Left renal pelvis (tissue), 4 donors: ENCODE measurements around the gene ARHGEF40. TPM values are rescaled to one million over a fixed set of nuclear protein-coding genes. Genes with fewer than 3 reads are reported as not detected.
A peak's percentile ranks its signal among the peaks of the same experiment; 100 is the strongest.

Experiments used
- DNase-seq, 4 donors: peaks; one replicate each; pipeline ENCODE4 v3.0.0-alpha.2; 2013; ENCODE audit warnings: low read depth in 4 of 4, low spot score in 3 of 4
- polyA plus RNA-seq, 4 donors: library from polyadenylated mRNA; unstranded; fragments of 120-200 nt; gene quantifications; one replicate each; pipeline ENCODE4 v1.2.1, GENCODE V29; 2013; ENCODE audit not compliant: insufficient read length in 4 of 4

ARHGEF40 gene
- polyA plus RNA-seq, 4 donors = 65.7 to 87.7 (median 73.2) TPM

DNA sequence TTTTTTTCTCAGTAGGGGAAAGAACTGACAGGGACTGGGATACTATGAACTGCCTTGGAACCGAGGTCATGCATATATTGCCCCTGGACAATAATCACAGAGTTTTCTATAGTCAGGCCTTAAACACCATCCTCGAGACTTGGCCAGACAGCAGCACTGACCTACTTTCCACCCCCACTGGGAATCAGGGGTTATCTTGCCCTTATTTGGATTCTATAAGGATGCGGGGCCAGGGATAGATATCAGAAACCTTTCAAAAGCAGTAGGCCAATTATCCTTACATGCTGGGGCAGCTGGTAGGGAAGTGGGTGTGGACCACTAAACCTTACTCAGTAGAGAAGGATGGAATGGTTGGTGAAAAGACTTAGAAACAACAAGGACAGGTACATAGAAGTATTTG lies 26.3 kb downstream of the ARHGEF40 start:
- DNase-seq = no peak

DNA sequence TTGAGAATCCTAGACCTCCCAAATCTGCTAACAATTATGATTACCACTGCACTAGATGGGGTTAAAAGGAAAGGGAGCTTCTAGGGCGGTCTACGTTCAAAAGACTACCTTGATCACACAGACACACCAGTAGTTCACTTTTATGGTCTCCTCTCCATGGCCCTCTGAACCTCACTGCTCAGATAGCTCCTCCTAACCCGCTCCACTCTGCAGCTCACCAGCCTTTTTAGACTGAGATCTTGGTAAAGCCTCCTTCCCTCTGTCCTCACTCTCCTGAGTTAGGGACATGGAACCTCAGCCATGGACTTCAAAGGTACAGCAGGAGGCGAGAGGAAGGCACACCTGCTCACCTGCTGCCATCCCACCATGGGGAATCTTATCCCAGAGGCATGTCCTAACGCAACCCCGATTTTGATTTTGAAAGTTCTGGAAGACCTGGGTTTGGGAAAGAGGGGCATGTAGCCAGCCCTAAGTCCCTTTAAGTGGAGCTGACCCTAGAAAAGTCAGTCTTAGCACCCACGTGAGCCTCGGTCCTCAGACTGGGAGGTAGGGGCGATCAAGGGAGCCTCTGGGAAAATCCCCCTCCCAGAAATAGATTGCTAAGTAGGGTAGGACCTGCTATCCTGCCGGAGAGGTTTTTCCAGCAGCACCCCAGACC lies 27.0 kb downstream of the ARHGEF40 start:
- DNase-seq = no peak

DNA sequence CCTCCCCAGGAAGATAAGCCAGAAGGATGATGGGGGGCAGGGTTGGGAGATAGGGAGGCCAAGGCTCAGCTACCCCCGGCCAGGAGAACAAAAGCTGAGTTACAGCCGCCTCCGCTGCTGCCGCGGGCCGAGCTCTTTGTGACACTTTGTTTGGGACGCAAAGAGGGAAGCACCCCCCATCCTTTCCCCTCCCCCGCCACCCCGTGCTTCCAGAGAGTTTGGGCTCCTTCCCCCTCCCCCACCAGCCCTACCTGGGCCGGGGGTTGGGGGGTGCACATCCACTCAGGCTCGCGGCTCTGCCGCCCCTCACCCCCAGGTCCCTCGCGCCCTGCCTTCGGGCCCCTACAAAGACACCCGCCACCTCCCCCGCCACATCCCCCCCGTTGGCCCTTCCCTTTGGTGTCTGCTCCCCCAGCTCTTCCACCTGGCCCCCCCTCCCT lies 27.6 kb downstream of the ARHGEF40 start:
- DNase-seq = no peak

DNA sequence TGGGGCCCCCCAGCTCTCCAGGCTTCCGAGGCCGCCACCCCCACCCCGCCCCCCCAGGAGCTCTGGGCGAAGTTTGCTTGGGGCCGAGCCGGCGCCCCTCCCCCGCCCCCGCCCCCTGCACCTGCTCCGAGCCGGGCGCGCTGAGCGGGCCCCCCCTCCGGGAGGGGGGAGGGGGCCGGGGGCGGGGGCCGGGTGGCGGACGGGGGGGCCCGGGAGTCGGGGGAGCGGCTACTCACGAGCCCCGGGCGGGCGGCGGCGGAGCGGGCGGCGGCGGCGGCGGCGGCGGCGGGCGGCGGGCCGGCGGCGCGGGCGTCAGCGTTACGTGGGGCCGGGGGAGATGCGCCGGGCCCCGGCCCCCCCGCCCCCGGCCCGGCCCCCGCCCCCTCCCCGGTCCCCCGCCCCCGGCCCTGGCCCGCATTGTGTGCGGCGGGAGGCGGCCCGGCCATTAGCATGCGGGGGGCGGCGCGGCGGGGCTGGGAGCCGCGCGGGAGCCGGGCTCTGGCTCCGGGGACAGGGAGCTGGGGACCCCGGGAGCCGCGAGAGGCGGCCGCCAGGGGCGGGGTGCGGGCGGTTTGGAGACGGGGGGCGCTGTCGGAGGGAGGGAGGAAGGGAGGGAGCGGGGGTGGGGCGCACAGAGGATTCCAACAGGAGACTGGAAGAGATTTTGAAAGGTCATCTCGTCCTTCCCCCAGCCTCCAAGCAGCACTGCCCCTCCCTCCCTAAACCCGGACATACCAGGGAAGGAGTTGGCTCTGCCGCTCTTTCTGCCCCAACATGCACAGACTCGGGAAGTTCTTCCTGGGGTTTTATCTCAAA lies 28.2 kb downstream of the ARHGEF40 start, which contains the start of gene ZNF219:
ZNF219 (minus strand) TSS at position 580 of the 816 bp plus-strand sequence. CDS start 5,064 bp downstream, outside the sequence.
- no peak for DNase-seq

DNA sequence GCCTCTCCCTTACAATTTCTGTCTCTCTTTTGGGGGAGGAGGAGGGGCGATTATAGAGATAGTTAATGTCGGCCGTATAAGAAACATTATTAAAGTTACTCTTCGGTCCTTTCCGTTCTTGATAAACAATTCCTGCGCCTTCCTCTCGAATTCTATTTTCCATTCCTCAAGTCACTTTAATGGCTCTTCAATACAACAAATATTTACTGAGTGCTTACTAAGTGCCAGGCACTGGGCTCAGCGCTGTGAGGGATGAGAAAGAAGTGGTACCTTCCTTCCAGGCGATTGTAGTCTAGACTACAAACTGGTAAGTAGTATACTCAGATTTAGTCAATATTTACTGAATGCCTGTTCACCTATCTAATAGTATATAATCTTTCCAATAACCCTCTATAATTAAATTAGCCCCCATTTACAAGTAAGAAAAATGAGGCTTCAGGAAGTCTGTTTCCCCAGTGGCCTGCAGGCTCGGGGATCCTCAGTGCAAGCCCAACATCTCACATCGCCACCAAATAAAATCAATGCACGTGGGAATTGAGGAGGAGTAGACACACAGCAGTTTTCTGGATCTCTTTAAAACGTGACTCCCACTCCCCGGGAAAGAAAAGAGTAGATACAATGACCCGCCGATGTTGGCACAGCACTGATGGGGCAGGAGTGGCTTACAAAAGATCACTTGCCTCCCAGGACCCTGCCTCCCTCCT lies 28.9 kb downstream of the ARHGEF40 start:
- DNase-seq = no peak

GRCh38 chr14:21099596-21099985 lies 29.5 kb downstream of the ARHGEF40 start:
- DNase-seq = no peak

DNA sequence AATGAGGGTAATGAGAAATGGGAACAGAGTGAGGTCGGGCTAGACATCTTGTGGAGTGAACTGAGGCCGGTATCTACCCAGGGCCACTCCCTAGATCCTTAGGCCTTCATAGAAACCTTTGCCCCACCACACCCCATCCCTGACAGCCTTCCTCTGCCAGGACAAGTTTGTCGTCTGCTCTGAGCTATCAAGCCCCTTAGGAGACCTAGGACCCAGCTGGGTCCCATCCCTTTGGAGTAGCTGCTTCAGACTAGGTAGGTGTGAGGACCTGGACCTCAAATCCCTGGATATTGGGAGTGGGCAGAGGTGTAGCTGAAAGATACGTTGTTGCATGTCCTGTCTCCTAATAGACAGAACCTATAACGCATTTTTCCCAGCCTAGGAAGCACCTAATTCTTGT lies 30.8 kb downstream of the ARHGEF40 start, which contains the start of gene TMEM253:
TMEM253 (plus strand) TSS at position 136 of the 400 bp plus-strand sequence. CDS start 278 bp downstream, outside the sequence.
- DNase-seq = no peak

DNA sequence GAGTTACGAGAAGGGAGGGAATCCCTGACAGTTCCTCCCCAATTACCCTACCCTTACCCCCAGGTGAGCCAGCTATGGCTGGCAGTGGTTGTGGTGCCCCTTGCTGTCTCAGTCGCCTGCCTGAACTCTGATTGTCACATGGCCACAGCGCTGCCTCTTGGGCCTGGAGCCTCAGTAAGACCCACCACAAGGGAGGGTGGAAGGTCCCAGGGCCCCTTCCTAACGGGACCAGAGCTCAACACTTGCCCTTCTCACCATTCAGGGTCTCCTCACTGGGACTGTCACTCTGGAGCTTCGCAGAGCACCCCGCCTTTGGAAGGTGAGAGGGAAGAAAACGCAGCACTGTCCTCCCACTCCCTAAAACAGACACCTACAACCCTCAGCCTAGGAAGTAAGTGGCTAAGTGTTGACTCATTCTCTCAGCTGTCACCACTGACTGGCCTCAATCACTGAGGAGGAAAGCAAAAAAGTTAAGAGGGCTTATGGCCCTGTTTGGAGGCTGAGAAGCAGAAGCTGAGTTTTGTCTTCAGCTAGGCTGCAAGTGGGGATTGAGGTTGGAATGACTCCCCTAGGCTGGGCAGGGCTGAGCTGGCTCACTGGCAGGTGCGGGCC lies 31.8 kb downstream of the ARHGEF40 start:
- no peak for DNase-seq

DNA sequence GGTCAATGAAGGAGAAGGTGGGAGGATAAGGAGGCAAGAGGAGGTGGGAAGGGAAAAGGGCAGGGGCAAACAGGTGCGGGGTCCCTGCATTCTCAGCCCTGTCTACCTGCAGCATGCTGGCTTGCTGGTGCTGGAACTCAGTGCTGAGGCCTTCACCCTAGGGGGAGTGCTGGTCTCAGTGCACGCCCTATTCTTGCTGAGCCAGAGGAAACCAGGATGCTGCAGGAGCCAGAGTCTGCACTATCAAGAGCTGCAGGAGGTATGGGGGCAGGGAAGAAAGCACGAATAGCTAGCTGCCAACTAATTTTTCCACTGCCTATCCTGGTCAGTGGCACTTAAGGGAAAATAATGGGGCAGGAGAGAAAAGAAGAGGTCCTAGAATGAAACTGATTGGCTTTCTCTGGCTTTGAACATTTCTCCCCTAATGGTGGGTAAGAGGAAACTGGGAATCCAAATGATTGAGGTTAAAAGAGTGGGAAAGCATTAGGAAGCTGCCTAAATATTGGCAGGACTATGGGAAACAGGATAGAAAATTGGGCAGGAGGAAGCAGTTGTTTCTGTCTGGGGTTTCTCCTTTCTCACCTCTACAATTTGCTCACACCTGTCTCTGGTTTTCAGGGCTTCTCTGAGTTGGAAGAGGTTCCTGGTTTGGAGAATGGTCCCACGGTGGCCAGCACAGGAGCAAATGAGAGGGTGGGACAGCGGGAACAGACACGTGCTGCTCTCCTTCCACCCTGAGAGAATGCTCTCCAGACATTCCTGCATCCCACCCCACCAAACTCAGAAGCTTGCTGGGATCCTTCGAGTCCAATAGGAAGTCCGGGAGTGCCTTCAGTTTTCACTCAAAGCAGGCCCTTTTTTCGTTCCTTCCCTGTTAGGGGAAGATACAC lies 32.7 kb downstream of the ARHGEF40 start:
- no peak for DNase-seq

DNA sequence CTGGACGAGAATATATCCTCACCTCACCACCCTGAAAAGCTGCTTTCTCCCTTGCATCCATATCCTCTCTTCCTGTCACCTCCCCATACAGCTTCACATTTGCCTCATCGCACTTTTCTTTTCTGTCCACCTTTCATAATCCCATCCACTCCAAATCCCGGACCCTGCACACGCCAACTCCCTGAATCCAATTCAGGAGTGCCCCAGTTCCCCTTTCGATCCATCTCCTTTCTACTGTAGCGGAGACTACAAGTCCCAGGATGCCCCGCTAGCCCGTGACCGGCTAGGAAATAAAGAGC lies 33.3 kb downstream of the ARHGEF40 start:
- no peak for DNase-seq

GRCh38 chr14:21103710-21104447 lies 33.8 kb downstream of the ARHGEF40 start:
- peak; percentile 90 to 94 (median 92) for DNase-seq

DNA sequence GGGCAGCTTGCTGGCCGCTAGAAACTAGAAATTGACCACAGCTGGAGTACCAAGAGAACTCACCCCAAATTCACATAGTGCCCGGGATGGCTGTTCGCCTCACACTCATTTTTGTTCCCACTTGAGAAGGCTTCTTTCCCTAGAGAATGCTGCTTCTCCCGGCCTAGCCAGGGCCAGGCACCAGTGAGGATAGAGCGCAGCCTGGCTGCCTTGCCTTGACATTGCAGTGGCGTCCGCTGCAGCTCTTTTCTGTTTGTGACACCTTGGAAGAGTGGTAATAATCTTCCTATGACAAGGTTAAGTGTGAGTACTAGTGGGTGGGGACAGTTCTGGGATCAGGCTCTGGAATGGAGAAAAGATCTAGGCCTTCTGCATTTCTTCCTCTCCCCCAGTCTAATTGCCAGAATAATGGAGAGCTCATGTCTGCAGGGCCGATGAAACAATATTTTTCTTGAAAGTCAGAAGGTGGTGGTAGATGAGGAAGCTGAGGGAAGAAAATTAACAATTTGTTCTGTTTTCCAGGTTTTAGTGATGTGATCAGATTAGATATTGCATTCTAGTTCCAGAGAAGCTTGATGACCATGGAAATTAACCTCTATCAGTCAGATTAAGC lies 34.5 kb downstream of the ARHGEF40 start:
- peak in 1 of 4 donors; percentile 66 for DNase-seq

GRCh38 chr14:21105095-21105494 lies 35.0 kb downstream of the ARHGEF40 start:
- no peak for DNase-seq

DNA sequence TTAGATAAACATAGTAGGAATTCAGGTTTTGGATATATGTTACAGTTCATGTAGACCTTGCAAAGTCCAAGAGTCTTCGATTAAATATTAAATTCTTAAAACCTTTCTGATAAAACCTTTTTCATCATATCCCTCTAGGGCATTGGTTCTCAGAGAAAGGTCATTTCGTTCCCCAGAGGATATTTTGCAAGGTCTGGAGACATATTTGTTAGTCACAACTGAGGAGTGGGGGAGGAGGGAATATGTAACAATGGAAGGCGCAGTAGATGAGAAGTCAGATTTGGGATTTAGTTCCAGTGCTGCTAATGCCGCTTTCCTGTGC lies 36.0 kb downstream of the ARHGEF40 start:
- no peak for DNase-seq

- DNase-seq = peak in 2 of 4 donors; percentile 66 to 70
Observed at GRCh38 chr14:21106498-21107282, 36.6 kb downstream of the ARHGEF40 start.

GRCh38 chr14:21107283-21107800 lies 37.2 kb downstream of the ARHGEF40 start:
- no peak for DNase-seq

GRCh38 chr14:21108791-21109190 lies 38.7 kb downstream of the ARHGEF40 start:
- no peak for DNase-seq
